Adipocyte (in vitro differentiated cells): Measurements from ENCODE around the gene URI1.

Source experiments
- DNase-seq: peaks from one replicate; pipeline ENCODE4 v3.0.0-alpha.2; 2015; ENCODE audit warnings: low read depth
- H3K27me3 ChIP-seq: replicated peaks from 2 replicates; pipeline ENCODE4 v1.7.0; 2013; ENCODE audit warnings: mild to moderate bottlenecking, low read length, moderate library complexity; ENCODE audit not compliant: control insufficient read depth, insufficient read depth
- H3K36me3 ChIP-seq: 2 replicates; pipeline ENCODE4 v1.7.0; 2013; ENCODE audit warnings: low read length, mild to moderate bottlenecking, moderate library complexity; ENCODE audit not compliant: control insufficient read depth, insufficient read depth, severe bottlenecking
- H3K4me1 ChIP-seq: 2 replicates; pipeline ENCODE4 v1.7.0; 2013; ENCODE audit warnings: mild to moderate bottlenecking, low read length, moderate library complexity; ENCODE audit not compliant: control insufficient read depth, insufficient read depth
- H3K4me3 ChIP-seq: 2 replicates; pipeline ENCODE4 v1.7.0; 2013; ENCODE audit warnings: mild to moderate bottlenecking, low read length, moderate library complexity
- H3K9ac ChIP-seq: 2 replicates; pipeline ENCODE4 v1.7.0; 2013; ENCODE audit warnings: mild to moderate bottlenecking, low read length, moderate library complexity
- H3K9me3 ChIP-seq: 2 replicates; pipeline ENCODE4 v1.7.0; 2013; ENCODE audit warnings: mild to moderate bottlenecking, low read length, moderate library complexity; ENCODE audit not compliant: control insufficient read depth

URI1 gene

DNA sequence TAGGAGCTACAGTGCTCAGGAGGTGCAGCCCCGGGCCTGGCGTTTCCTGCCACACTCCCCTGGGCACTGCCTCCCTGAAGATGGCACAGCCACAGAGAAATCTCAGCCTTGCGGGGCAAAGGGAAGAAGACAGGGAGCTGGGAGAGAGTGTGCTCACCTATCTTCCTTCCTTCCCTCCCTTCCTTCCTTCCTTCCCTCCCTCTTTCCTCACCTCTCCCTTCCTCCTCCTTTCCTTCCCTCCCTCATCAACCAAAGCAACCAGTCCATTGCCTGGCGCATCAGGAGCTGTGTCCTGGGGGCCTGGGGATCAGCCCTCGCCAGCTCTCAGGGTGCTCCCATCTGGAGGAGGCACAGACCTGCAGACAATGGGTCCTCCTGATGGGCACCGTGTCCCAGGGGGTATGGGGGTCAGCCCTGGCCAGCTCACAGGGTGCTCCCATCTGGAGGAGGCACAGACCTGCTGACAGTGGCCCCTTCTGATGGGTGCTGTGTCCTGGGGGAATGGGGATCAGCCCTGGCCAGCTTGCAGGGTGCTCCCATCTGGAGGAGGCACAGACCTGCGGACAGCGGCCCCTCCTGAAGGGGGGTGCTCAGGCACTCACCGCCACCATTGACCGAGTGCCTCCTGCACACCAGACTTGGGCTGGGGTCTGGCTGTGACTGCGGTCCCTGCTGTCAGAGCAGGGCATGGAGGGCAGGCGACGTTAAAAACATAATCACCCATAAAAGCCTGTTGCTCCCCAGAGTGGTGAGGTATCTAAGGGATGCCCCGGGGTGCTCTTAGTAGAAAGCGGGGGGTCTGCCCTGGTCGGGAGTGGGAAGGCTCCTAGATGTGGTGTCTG, 120.2 kb downstream of the URI1 start:
- H3K9ac ChIP-seq, result no peak overlapping the region
- DNase-seq, result no peak
- H3K4me3 ChIP-seq, result no peak overlapping the region
- H3K9me3 ChIP-seq, result no peaks in the 10 kb centered on the region
- H3K36me3 ChIP-seq, result no peaks in the 10 kb centered on the region
- peaks cover 16% of the 10 kb centered on the region for H3K27me3 ChIP-seq
- no peaks in the 10 kb centered on the region for H3K4me1 ChIP-seq

DNA sequence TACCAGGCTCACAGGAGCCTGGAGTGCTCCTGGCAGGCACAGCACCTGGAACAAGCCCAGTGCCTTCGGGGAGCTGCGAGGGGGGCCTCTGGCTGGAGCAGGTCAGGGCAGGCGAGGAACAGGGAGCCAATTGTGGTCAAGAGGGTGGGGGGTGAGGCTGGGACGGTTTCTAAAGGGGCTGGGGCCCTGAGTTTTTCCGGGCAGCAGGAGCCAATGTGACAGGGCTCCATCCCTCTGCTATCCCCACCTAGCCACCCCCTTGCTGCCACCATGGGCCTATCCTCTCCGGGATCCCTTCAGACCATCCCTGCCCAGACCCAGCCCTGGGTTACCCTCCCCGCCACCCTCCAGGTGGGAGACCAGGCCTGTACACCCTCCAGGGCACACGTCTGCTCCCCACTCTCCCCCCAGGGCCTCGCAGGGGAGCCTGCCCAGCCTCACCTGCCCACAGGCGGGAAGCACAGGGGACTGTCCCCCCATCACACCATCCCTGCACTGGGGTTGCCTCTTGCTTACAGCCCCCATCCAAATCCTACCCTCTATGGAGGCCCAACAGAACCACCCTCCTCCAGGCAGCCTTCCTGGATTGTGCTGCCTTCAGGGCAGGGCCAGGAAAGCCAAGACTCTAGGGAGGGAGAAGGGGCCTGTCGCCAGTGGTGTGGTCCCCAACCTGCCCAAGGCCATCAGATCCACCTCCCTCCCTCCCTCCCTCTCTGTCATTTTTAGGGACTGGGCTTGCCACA, 121.0 kb downstream of the URI1 start:
- Histone ChIP-seq H3K4me3 (no peak overlapping the region), H3K4me1 (no peaks in the 10 kb centered on the region), H3K9me3 (no peaks in the 10 kb centered on the region), H3K36me3 (no peaks in the 10 kb centered on the region), H3K27me3 (peaks cover 16% of the 10 kb centered on the region), H3K9ac (no peak overlapping the region)
- no peak for DNase-seq

- no peaks in the 10 kb centered on the region for H3K9me3 ChIP-seq
- no peaks in the 10 kb centered on the region for H3K4me1 ChIP-seq
- H3K27me3 ChIP-seq, result peaks cover 16% of the 10 kb centered on the region
- no peaks in the 10 kb centered on the region for H3K36me3 ChIP-seq
- H3K4me3 ChIP-seq, result no peak overlapping the region
- H3K9ac ChIP-seq, result no peak overlapping the region
- DNase-seq, result no peak
Observed at GRCh38 chr19:30063650-30064347, 121.8 kb downstream of the URI1 start.

- H3K4me1 ChIP-seq, result no peaks in the 10 kb centered on the region
Observed at GRCh38 chr19:30064348-30064699, 122.3 kb downstream of the URI1 start.

GRCh38 chr19:30064771-30065494, 122.9 kb downstream of the URI1 start:
- Histone ChIP-seq H3K4me1 (no peaks in the 10 kb centered on the region), H3K9ac (no peak overlapping the region), H3K4me3 (no peak overlapping the region), H3K27me3 (peaks cover 16% of the 10 kb centered on the region), H3K36me3 (no peaks in the 10 kb centered on the region), H3K9me3 (no peaks in the 10 kb centered on the region)
- no peak for DNase-seq

More at GRCh38 chr19:30064348-30064699, 122.3 kb downstream of the URI1 start:
- no peak overlapping the region for H3K9ac ChIP-seq
- peaks cover 16% of the 10 kb centered on the region for H3K27me3 ChIP-seq
- H3K36me3 ChIP-seq, result no peaks in the 10 kb centered on the region
- no peaks in the 10 kb centered on the region for H3K9me3 ChIP-seq
- no peak overlapping the region for H3K4me3 ChIP-seq
- no peak for DNase-seq

DNA sequence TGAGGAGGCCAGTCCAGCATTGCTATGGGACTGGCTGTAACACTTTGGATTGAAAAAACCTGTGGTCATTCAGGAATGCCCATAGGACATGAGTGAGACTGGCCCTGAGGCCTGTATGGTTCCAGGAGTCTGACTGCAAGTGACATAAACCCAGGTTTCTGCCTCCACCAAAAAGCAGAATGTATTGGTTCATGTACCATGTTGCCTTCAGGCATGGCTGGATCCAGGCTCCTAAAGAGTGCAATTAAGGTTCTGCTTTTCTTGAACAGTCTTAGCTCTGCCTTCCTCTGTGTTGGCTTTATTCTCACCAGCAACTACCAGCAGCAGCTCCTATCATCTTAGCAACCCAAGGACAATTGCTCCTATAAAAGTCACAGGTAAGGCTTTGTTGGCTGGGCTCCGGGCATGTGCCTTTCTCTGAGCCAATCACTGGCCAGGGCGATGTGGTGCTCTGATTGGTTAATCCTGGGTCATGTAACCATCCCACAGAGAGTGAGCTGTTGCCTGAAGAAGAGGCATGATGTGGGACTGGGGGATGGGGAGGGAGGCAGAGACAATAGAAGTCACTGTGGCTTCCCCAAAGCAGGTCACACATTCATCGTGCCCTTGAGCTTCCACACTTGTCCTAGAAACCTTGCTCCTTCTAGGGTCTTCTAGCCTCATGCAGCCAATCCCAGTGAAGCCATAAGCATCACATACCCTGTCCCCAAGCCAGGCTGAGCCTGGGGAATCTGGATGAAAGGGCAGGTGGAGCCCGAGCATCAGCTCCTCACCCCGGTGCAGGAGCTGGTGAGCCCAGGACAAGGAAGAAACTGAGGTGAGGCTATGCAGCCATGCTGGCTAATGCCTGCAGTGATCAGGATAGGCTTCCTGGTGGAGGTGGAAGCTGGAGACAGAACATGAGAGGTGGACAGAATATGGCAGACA, 123.9 kb downstream of the URI1 start:
- no peaks in the 10 kb centered on the region for H3K4me1 ChIP-seq
- no peaks in the 10 kb centered on the region for H3K36me3 ChIP-seq
- peaks cover 16% of the 10 kb centered on the region for H3K27me3 ChIP-seq
- H3K9me3 ChIP-seq, result no peaks in the 10 kb centered on the region
- H3K9ac ChIP-seq, result no peak overlapping the region
- no peak overlapping the region for H3K4me3 ChIP-seq
- DNase-seq, result no peak
